ENCODE results near the gene RPGRIP1.

DNA sequence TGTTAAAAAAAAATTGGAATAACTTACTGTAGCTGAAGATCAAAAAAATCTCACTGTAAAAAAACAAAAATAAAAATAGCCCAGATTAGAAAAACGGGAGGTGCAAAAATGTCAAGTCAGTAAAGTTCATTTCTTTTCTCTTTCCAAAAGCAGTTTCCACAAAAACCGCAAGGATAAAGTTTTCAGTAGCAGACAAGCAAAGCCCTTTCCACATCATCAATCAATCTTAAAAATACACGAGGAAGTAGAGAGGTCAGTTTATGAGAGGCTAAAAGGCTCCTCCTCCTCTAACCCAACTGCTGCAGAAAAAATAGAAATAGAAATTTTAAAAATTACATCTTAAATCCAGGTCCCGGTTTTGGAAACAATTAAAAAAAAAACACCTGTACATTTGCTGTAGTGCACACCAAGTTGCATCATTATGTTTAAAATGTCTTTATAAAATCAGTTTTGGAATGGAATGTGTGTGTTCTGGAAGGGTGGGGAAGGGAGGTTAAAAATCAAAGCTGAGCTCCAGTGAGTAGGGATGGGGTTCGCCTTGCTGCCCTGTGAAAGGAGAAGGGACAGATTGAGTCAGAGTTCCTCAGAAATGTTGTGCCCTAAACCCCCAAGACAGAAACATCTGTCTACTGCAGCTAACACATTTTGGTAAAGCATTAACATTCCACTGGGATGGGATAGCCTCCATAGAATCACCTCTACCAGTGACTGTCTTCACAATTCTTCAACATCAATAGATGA lies 16.4 kb upstream of the RPGRIP1 start:
- TF ChIP-seq, protein P1, sequence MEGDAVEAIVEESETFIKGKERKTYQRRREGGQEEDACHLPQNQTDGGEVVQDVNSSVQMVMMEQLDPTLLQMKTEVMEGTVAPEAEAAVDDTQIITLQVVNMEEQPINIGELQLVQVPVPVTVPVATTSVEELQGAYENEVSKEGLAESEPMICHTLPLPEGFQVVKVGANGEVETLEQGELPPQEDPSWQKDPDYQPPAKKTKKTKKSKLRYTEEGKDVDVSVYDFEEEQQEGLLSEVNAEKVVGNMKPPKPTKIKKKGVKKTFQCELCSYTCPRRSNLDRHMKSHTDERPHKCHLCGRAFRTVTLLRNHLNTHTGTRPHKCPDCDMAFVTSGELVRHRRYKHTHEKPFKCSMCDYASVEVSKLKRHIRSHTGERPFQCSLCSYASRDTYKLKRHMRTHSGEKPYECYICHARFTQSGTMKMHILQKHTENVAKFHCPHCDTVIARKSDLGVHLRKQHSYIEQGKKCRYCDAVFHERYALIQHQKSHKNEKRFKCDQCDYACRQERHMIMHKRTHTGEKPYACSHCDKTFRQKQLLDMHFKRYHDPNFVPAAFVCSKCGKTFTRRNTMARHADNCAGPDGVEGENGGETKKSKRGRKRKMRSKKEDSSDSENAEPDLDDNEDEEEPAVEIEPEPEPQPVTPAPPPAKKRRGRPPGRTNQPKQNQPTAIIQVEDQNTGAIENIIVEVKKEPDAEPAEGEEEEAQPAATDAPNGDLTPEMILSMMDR (IDR thresholded peaks at IDR 0.05; ENCODE audit: insufficient read depth, low read depth, low read length), result no peak
- no peak for TF ChIP-seq EZH2 (IDR thresholded peaks at IDR 0.05; ENCODE audit: insufficient read depth, low read length)

Data from astrocyte (in vitro differentiated cells and primary cell).